HL-60 (cell line): ENCODE data around the gene NMT2.

Source experiments
- DNase-seq, 2 experiments: peaks; one replicate each; pipeline ENCODE4 v3.0.0-alpha.2; 2010 to 2020; ENCODE audit warnings: low read depth in 1 of 2, low spot score in 1 of 2
- H3K27ac ChIP-seq: fragments of 250-450 bp; sonication (Bioruptor Pico); replicated peaks from 2 replicates; pipeline ENCODE4 v1.5.1; 2020; ENCODE audit warnings: mild to moderate bottlenecking, moderate library complexity
- H3K27me3 ChIP-seq: fragments of 250-450 bp; sonication (Bioruptor Pico); 2 replicates; pipeline ENCODE4 v1.5.1; 2021; ENCODE audit warnings: mild to moderate bottlenecking, moderate library complexity; ENCODE audit not compliant: insufficient read depth, poor library complexity, severe bottlenecking
- H3K4me3 ChIP-seq: replicated peaks from 2 replicates; pipeline ENCODE4 v1.5.1; 2011; ENCODE audit warnings: mild to moderate bottlenecking, control low read depth, low read length; ENCODE audit not compliant: insufficient read depth
- CTCF ChIP-seq: IDR thresholded peaks from one replicate; pipeline ENCODE4 v1.5.1; 2011; ENCODE audit warnings: low read length, control low read depth, inconsistent platforms; ENCODE audit not compliant: insufficient read depth
- GABPA ChIP-seq: IDR thresholded peaks from 2 replicates; pipeline ENCODE4 v1.6.1; 2012; ENCODE audit warnings: low read depth
- POLR2AphosphoS5 ChIP-seq: IDR thresholded peaks from 2 replicates; pipeline ENCODE4 v1.6.1; 2012; ENCODE audit warnings: low read depth
- REST ChIP-seq: IDR thresholded peaks from 2 replicates; pipeline ENCODE4 v1.6.1; 2012; ENCODE audit warnings: low read depth; ENCODE audit not compliant: insufficient replicate concordance
- SPI1 ChIP-seq: IDR thresholded peaks from 2 replicates; pipeline ENCODE4 v1.6.1; 2012; ENCODE audit warnings: low read depth, mild to moderate bottlenecking, borderline replicate concordance

The NMT2 gene

GRCh38 chr10:15084502-15084922 is 84.0 kb downstream of the NMT2 start:
- no peak overlapping the region for H3K4me3 ChIP-seq
- H3K27me3 ChIP-seq, result no peaks in the 10 kb centered on the region

GRCh38 chr10:15083674-15084501 is 84.6 kb downstream of the NMT2 start:
- H3K27ac ChIP-seq, result no peak overlapping the region
- no peak overlapping the region for H3K4me3 ChIP-seq

More at GRCh38 chr10:15084502-15084922, 84.0 kb downstream of the NMT2 start:
- H3K27ac ChIP-seq, result no peak overlapping the region
- DNase-seq, result no peak
- TF ChIP-seq REST (no peak), GABPA (no peak), POLR2AphosphoS5 (no peak), CTCF (no peak), SPI1 (no peak)

More at GRCh38 chr10:15083674-15084501, 84.6 kb downstream of the NMT2 start:
- no peak for DNase-seq
- TF ChIP-seq SPI1 (no peak), GABPA (no peak), CTCF (no peak), REST (no peak), POLR2AphosphoS5 (no peak)
- H3K27me3 ChIP-seq, result no peaks in the 10 kb centered on the region
